ENCODE results near the gene MTG2.

DNA sequence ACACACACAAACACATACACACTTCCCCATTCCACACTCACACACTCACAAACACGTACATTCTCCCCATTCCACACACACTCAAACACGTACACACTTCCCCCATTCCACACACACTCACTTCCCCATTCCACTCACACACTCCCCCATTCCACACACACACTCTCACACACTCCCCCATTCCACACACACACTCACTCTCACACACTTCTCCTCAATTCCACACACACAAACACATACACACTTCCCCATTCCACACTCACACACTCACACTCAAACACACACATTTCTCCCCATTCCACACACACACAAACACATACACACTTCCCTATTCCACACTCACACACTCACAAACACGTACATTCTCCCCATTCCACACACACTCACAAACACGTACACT, 46.8 kb downstream of the MTG2 start:
- TF ChIP-seq POLR2A (IDR thresholded peaks at IDR 0.05) (no peak), CTCF (IDR thresholded peaks at IDR 0.05) (no peak)
